HUES64 (cell line): ENCODE measurements around the gene WDR90.
A peak's percentile ranks its signal among the peaks of the same experiment; 100 is the strongest.

ENCODE experiments used
- H3K27ac ChIP-seq: 2 replicates; pipeline ENCODE4 v1.7.0; 2013; ENCODE audit warnings: low read depth, low read length, inconsistent platforms
- H3K27me3 ChIP-seq: 2 replicates; pipeline ENCODE4 v1.6.1; 2013; ENCODE audit warnings: mild to moderate bottlenecking, low read length; ENCODE audit not compliant: insufficient read depth
- H3K36me3 ChIP-seq: 2 replicates; pipeline ENCODE4 v1.6.1; 2013; ENCODE audit warnings: mild to moderate bottlenecking, low read length; ENCODE audit not compliant: insufficient read depth
- H3K4me1 ChIP-seq: 2 replicates; pipeline ENCODE4 v1.6.1; 2013; ENCODE audit warnings: mild to moderate bottlenecking, low read length, moderate library complexity; ENCODE audit not compliant: insufficient read depth
- H3K4me3 ChIP-seq: 2 replicates; pipeline ENCODE4 v1.5.1; 2013; ENCODE audit warnings: mild to moderate bottlenecking, low read length, moderate library complexity
- H3K9ac ChIP-seq: 2 replicates; pipeline ENCODE4 v1.6.1; 2013; ENCODE audit warnings: mild to moderate bottlenecking, low read depth, low read length
- H3K9me3 ChIP-seq: 2 replicates; pipeline ENCODE4 v1.6.1; 2013; ENCODE audit warnings: low read depth, low read length; ENCODE audit not compliant: insufficient read depth
- WGBS: fragments of 150-250, 120-280 bp; methylation state at CpG from one replicate; pipeline ENCODE4 v1.1.7; 2013; ENCODE audit warnings: missing lambda C conversion rate; 5-methylcytosine and 5-hydroxymethylcytosine counted together

Gene WDR90

DNA sequence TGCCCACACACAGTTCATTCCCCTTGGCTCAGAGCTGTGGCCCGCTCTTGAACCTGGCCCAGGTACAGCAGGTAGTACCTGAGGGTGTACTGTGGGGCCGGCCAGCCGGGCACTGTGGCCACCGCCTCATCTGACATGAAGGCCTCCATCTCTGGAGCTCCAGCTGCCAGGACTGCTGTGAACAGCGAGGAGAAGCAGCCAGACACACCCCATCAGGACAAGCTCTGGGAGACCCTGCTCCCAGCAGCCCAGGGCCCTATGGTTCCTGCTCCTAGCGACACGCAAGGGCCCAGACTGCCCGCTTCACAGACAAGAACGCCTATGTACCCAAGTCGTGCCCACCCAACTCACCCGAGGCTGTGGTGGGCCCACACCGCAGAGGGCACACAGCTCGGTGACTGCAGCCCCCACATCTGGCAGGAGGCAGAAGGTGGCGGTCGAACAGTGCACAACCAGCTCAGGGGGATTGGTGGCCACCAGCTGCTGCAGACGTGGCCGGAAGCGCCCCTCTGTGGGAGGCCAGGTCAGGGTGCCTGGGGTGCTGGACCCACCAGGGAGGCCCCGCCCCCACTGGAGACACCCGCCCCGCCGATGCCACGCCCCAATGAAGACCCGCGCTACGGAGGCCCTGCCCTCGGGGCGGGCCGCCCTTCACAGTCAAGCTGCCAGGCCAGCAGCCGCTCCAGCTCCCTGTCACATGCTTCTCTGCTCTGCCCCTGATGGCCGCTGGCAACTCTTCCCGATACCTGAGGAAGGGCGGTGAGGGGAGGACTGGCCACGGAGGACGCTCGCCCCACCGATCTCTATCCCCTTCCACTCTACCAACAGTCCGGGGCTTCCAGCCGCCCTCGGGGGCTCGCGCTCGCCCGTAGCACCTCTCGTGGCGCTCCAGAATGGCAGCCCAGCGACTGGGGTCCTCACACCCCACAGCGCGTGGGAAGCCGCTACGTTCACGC, 30.0 kb downstream of the WDR90 start:
- H3K27ac ChIP-seq: no peak overlapping the region; the same call in 1 of the 2 replicates
- H3K27me3 ChIP-seq: peaks cover 5% of the 10 kb centered on the region; the same call in 1 of the 2 replicates
- peaks cover 23% of the 10 kb centered on the region for H3K36me3 ChIP-seq
- H3K9me3 ChIP-seq: no peaks in the 10 kb centered on the region
- H3K4me3 ChIP-seq: peak overlapping the region; percentile 62
- WGBS: 33% methylated on average over 49 of the region's 52 CpGs
- no peak overlapping the region; the same call in 1 of the 2 replicates for H3K9ac ChIP-seq
- H3K4me1 ChIP-seq: peaks cover 16% of the 10 kb centered on the region; the same call in 1 of the 2 replicates

DNA sequence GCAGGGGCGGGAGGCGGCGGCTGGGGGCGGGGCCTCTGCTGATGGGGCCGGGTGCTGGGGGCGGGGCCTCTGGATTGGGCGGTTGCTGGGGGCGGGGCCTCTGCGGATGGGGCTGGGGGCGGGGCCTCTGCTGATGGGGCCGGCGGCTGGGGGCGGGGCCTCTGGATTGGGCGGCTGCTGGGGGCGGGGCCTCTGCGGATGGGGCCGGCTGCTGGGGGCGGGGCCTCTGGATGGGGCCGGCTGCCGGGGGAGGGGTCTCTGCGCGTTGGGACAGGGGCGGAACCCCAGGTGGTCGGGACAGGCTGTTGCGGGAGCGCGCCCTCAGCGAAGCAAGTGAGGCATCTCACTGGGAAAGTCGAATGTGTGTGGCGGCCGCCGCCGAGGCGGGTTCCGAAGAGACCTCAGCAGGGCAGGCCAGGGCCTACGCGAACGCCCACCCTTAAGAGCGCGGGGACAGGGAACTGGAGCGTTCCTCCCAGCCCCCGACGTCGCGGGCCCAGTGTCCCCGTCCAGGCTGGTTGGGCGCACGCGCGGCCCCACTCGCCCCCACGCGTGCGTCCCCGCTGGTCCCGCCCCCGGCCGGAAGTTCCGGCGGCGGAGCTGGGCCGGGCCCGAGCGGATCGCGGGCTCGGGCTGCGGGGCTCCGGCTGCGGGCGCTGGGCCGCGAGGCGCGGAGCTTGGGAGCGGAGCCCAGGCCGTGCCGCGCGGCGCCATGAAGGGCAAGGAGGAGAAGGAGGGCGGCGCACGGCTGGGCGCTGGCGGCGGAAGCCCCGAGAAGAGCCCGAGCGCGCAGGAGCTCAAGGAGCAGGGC, 30.9 kb downstream of the WDR90 start, which contains the start of gene STUB1:
Gene STUB1, plus strand, starts transcription at position 597 of the 811 bp plus-strand sequence. Its CDS starts 116 bp downstream, at position 713.
- H3K36me3 ChIP-seq: peaks cover 21% of the 10 kb centered on the region

DNA sequence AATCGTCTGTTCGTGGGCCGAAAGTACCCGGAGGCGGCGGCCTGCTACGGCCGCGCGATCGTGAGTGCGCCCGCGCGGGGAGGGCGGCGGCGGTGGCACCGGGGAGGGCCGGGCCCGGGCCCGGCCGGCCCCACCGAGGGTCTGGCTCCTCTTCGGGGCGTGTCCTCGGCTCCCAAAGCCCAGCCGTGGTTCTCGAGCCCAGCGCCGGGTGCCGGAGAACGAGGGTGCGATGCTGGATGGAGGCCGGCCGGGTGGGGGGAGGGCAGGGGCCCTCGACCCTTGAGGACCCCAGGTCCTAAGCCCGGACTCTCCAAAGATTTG, 31.4 kb downstream of the WDR90 start:
- Histone ChIP-seq H3K36me3 (peaks cover 24% of the 10 kb centered on the region), H3K9me3 (no peaks in the 10 kb centered on the region), H3K9ac (peak overlapping the region; percentile 89), H3K27ac (peak overlapping the region; percentile 72; the same call in 1 of the 2 replicates), H3K4me1 (peaks cover 10% of the 10 kb centered on the region; the same call in 1 of the 2 replicates), H3K27me3 (no peaks in the 10 kb centered on the region), H3K4me3 (peak overlapping the region; percentile 91)
- under 1% methylated on average over 38 of the region's 38 CpGs for WGBS

More for the DNA sequence above, 30.9 kb downstream of the WDR90 start, which contains the start of gene STUB1:
- under 1% methylated on average over 85 of the region's 91 CpGs for whole genome bisulfite sequencing
- Histone ChIP-seq H3K27me3 (peaks cover 4% of the 10 kb centered on the region; the same call in 1 of the 2 replicates), H3K9ac (peak within 1 kb of the TSS; percentile 89), H3K27ac (peak within 1 kb of the TSS; percentile 72; the same call in 1 of the 2 replicates), H3K4me3 (peak within 1 kb of the TSS; percentile 91), H3K9me3 (no peaks in the 10 kb centered on the region), H3K4me1 (peaks cover 10% of the 10 kb centered on the region; the same call in 1 of the 2 replicates)

DNA sequence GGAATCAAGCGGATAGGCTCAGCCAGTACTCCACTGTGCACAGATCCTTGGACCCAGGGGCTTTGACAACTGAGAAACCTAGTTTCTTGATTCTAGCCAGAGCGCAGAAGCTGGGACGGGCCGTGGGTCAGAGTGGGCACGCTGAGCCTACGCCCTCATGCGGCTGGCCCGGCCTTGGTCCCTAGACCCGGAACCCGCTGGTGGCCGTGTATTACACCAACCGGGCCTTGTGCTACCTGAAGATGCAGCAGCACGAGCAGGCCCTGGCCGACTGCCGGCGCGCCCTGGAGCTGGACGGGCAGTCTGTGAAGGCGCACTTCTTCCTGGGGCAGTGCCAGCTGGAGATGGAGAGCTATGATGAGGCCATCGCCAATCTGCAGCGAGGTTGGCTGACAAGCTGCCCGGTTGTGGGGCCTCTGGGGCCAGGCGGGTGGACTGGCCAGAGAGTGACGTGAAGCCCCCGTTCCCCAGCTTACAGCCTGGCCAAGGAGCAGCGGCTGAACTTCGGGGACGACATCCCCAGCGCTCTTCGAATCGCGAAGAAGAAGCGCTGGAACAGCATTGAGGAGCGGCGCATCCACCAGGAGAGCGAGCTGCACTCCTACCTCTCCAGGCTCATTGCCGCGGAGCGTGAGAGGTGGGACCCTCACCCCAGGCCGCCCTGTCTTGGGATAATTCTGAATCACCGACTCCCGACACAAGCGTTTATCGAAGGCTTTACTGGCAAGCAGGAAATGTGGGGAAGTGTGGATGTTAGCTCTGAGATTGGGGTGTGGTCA, 32.0 kb downstream of the WDR90 start:
- Histone ChIP-seq H3K9me3 (no peaks in the 10 kb centered on the region), H3K27me3 (no peaks in the 10 kb centered on the region), H3K4me3 (peak overlapping the region; percentile 91), H3K36me3 (peaks cover 27% of the 10 kb centered on the region), H3K9ac (peak overlapping the region; percentile 89), H3K4me1 (peaks cover 10% of the 10 kb centered on the region; the same call in 1 of the 2 replicates), H3K27ac (no peak overlapping the region; the same call in 1 of the 2 replicates)
- 60% methylated on average over 44 of the region's 44 CpGs for WGBS

DNA sequence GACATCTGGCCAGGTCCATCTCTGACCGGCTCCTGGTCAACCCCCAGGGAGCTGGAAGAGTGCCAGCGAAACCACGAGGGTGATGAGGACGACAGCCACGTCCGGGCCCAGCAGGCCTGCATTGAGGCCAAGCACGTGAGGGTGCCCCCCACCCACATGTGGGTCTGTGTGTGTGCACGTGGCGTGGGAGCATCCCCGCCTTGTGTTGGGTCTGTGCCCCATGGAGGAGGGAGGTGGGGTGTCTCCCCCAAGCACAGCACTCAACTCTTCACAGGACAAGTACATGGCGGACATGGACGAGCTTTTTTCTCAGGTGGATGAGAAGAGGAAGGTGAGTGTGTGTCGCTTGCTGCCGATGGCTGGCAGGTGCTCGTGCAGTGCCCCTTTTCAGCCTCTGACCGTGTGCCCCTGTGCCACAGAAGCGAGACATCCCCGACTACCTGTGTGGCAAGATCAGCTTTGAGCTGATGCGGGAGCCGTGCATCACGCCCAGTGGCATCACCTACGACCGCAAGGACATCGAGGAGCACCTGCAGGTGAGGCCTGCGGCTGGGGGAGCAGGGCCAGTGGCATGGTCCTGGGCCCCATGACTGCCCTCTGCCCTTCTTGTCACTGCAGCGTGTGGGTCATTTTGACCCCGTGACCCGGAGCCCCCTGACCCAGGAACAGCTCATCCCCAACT, 32.7 kb downstream of the WDR90 start:
- Histone ChIP-seq H3K4me3 (peak overlapping the region; percentile 91), H3K27me3 (no peaks in the 10 kb centered on the region), H3K9me3 (no peaks in the 10 kb centered on the region), H3K27ac (no peak overlapping the region), H3K36me3 (peaks cover 34% of the 10 kb centered on the region), H3K9ac (no peak overlapping the region), H3K4me1 (peaks cover 10% of the 10 kb centered on the region; the same call in 1 of the 2 replicates)
- 93% methylated on average over 28 of the region's 28 CpGs for WGBS

DNA sequence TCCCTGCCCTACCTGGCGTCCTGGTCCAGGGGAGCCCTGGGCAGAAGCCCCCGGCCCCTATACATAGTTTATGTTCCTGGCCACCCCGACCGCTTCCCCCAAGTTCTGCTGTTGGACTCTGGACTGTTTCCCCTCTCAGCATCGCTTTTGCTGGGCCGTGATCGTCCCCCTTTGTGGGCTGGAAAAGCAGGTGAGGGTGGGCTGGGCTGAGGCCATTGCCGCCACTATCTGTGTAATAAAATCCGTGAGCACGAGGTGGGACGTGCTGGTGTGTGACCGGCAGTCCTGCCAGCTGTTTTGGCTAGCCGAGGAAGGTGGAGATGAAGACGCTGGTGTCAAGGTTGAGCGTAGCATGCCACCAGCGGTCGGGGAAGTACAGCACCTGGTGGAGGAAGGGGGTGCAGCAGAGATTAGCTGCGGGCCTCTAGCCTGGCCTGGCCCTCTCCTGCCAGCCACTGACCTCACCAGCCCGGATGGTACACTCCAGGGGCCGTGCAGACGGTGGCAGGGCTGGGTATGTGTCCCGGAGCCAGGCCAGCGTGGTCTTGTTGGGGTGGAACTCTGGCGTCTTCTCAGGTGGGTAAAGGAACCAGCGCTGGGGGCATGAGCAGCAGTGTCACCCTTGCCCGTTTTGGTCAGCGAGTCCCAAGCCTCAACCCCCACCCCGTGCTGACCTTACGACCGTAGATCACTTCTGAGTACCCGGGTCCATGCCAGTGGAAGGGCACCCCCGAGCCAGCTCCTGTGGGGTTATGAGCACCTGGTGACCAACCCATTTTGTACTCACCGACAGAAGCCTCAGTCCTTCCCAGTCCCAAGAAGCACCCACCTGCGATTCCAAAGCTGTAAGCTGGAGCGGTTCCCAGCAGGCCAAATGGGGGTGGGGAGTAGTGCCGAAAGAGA, 33.6 kb downstream of the WDR90 start:
- Histone ChIP-seq H3K9me3 (no peaks in the 10 kb centered on the region), H3K4me3 (peak overlapping the region; percentile 83), H3K27ac (no peak overlapping the region), H3K4me1 (peaks cover 10% of the 10 kb centered on the region; the same call in 1 of the 2 replicates), H3K9ac (no peak overlapping the region), H3K27me3 (no peaks in the 10 kb centered on the region), H3K36me3 (peaks cover 40% of the 10 kb centered on the region)
- WGBS: 93% methylated on average over 36 of the region's 36 CpGs

DNA sequence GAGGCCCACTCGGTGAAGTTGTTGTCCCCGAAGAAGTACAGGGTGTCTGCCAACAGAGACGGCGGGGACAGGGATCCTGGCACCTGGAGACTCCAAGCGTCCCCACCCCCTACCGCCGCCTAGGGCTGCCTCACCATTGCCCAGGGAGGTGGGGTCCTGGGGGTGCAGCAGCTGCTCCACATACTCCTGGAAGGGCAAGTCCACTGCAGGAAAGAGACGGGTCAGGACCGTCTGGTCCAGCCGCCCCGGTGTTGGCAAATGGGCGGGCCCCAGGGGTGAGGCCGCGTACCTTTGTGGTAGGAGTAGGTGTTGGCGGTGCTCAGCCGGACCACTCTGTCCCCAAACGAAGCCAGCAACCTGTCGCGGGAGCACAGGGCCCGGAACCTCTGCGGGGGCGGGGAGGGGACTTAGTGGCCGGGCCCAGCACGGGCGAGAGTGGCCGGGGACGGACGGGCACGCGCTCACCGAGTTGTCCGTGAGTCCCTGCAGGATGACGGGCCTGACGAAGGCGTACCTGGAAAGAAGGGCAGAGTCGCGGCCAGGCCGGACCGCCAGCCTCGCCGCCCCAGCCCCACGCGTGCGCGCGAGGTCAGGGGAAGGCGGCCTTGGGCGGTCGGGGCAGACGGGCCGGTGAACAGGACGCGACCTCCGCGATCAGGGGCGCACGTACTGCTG, 34.4 kb downstream of the WDR90 start:
- peaks cover 10% of the 10 kb centered on the region; the same call in 1 of the 2 replicates for H3K4me1 ChIP-seq
- peaks cover 40% of the 10 kb centered on the region for H3K36me3 ChIP-seq
- peak overlapping the region; percentile 85 for H3K9ac ChIP-seq
- 13% methylated on average over 57 of the region's 57 CpGs for WGBS
- peak overlapping the region; percentile 63; the same call in 1 of the 2 replicates for H3K27ac ChIP-seq
- H3K27me3 ChIP-seq: no peaks in the 10 kb centered on the region
- H3K4me3 ChIP-seq: peak overlapping the region; percentile 83
- H3K9me3 ChIP-seq: no peaks in the 10 kb centered on the region

DNA sequence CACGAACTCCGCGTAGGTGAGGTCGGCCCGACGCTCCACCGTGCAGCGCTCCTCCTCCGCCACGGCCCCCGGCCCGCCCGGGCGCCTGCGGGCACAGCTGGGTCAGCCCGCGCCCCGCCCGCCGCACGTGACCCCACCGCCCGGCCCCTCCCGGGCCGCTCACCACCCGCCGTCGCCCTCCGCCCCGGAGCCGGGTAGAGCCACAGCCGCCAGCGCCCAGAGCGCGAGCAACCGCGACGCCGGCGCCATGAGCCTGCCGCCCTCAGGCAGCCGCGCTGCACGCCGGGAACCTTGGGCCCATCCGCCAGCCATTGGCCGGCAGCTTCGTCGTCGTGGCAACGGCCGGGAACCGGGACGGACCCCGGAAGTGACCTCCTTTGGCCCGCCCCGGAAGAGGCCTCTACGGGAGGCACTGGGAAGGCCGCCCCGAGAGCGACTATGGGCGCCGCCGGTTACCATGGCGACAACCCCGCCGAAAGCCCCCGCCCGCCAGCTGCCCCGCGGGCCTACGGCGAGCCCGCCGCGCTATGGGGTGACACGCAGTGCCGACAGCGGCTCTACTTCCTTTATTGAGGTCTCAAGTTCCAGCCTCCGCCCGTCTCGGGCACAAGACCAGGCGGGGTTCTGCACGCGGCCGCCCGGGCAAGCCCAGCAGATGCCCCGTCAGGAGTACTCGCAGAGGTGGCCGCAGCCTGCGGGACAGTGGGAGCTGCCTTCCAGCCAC, 35.1 kb downstream of the WDR90 start, which contains the start of gene JMJD8:
Gene JMJD8, minus strand, starts transcription at position 264 of the 724 bp plus-strand sequence. Its CDS starts 15 bp downstream, at position 249.
- H3K36me3 ChIP-seq: peaks cover 40% of the 10 kb centered on the region
- H3K4me1 ChIP-seq: peaks cover 10% of the 10 kb centered on the region; the same call in 1 of the 2 replicates
- no peaks in the 10 kb centered on the region for H3K27me3 ChIP-seq
- peak within 1 kb of the TSS; percentile 64; the same call in 1 of the 2 replicates for H3K27ac ChIP-seq
- peak within 1 kb of the TSS; percentile 83 for H3K4me3 ChIP-seq
- H3K9me3 ChIP-seq: no peaks in the 10 kb centered on the region
- 8% methylated on average over 91 of the region's 91 CpGs for WGBS
- H3K9ac ChIP-seq: peak within 1 kb of the TSS; percentile 85
